Duodenal mucosa (tissue), 2 donors: ENCODE results near the gene EFCAB12.
"Not testable (repeated sequence)": the region's sequence is repeated elsewhere in the genome, so short reads cannot be mapped to it uniquely, and the experiment has no call there.

Experiments
- H3K27ac ChIP-seq: one replicate; pipeline ENCODE4 v1.7.0; 2013; ENCODE audit warnings: low read depth, low read length
- H3K27me3 ChIP-seq, 2 donors: one replicate each; pipeline ENCODE4 v1.7.0; 2013; ENCODE audit warnings: low read length in 2 of 2, control low read depth in 1 of 2; ENCODE audit not compliant: insufficient read depth in 2 of 2, control insufficient read depth in 1 of 2
- H3K36me3 ChIP-seq, 2 donors: one replicate each; pipeline ENCODE4 v1.7.0; 2013; ENCODE audit warnings: low read length in 2 of 2, control low read depth in 1 of 2; ENCODE audit not compliant: insufficient read depth in 2 of 2, control insufficient read depth in 1 of 2
- H3K4me1 ChIP-seq, 2 donors: one replicate each; pipeline ENCODE4 v1.7.0; 2013; ENCODE audit warnings: low read length in 2 of 2, control low read depth in 1 of 2; ENCODE audit not compliant: insufficient read depth in 2 of 2, control insufficient read depth in 1 of 2
- H3K4me3 ChIP-seq, 2 donors: one replicate each; pipeline ENCODE4 v1.7.0; 2013; ENCODE audit warnings: low read length in 2 of 2, low read depth in 1 of 2
- H3K9ac ChIP-seq, 2 donors: one replicate each; pipeline ENCODE4 v1.7.0; 2013; ENCODE audit warnings: low read length in 2 of 2, low read depth in 1 of 2
- H3K9me3 ChIP-seq, 2 donors: one replicate each; pipeline ENCODE4 v1.7.0; 2013; ENCODE audit warnings: low read length in 2 of 2, control low read depth in 1 of 2; ENCODE audit not compliant: control insufficient read depth in 1 of 2

EFCAB12 gene

GRCh38 chr3:129413687-129414506 lies 14.5 kb downstream of the EFCAB12 start:
- H3K9me3 ChIP-seq: no peaks in the 10 kb centered on the region
- no peaks in the 10 kb centered on the region for H3K36me3 ChIP-seq
- H3K4me1 ChIP-seq: peaks cover 20 to 24% of the 10 kb centered on the region in 2 donors
- peak overlapping the region; percentile 34 for H3K27ac ChIP-seq
- no peaks in the 10 kb centered on the region for H3K27me3 ChIP-seq
- H3K9ac ChIP-seq: no peak overlapping the region
- H3K4me3 ChIP-seq: peak overlapping the region; percentile 3 to 27

- H3K9ac ChIP-seq, H3K4me3 ChIP-seq, H3K9me3 ChIP-seq, H3K27ac ChIP-seq, H3K27me3 ChIP-seq, H3K36me3 ChIP-seq: not testable (repeated sequence)
- peaks cover 20 to 24% of the 10 kb centered on the region in 2 donors for H3K4me1 ChIP-seq
These were observed 15.2 kb downstream of the EFCAB12 start for GRCh38 chr3:129413238-129413637.

- H3K9ac ChIP-seq: no peak overlapping the region
- no peak overlapping the region for H3K27ac ChIP-seq
These were observed 15.8 kb downstream of the EFCAB12 start for GRCh38 chr3:129412542-129413198.

GRCh38 chr3:129410971-129411370 lies 17.5 kb downstream of the EFCAB12 start:
- Histone ChIP-seq H3K27me3 (no peaks in the 10 kb centered on the region), H3K9me3 (no peaks in the 10 kb centered on the region), H3K36me3 (no peaks in the 10 kb centered on the region), H3K4me3 (no peak overlapping the region), H3K4me1 (peaks cover 20 to 24% of the 10 kb centered on the region in 2 donors), H3K27ac (no peak overlapping the region), H3K9ac (no peak overlapping the region)

More at GRCh38 chr3:129412542-129413198, 15.8 kb downstream of the EFCAB12 start:
- H3K4me1 ChIP-seq: peaks cover 20 to 24% of the 10 kb centered on the region in 2 donors
- H3K9me3 ChIP-seq: no peaks in the 10 kb centered on the region
- no peaks in the 10 kb centered on the region for H3K27me3 ChIP-seq
- H3K36me3 ChIP-seq: no peaks in the 10 kb centered on the region
- H3K4me3 ChIP-seq: no peak overlapping the region

- Histone ChIP-seq H3K27me3 (no peaks in the 10 kb centered on the region), H3K4me3 (no peak overlapping the region), H3K9me3 (no peaks in the 10 kb centered on the region), H3K9ac (no peak overlapping the region), H3K27ac (no peak overlapping the region), H3K36me3 (no peaks in the 10 kb centered on the region), H3K4me1 (peaks cover 20 to 21% of the 10 kb centered on the region in 2 donors)
These were observed 18.9 kb downstream of the EFCAB12 start for GRCh38 chr3:129409541-129409940.

GRCh38 chr3:129404610-129405009 lies 23.8 kb downstream of the EFCAB12 start:
- no peaks in the 10 kb centered on the region for H3K27me3 ChIP-seq
- no peak overlapping the region for H3K9ac ChIP-seq
- no peak overlapping the region for H3K27ac ChIP-seq

GRCh38 chr3:129404130-129404529 lies 24.3 kb downstream of the EFCAB12 start:
- Histone ChIP-seq H3K4me3 (no peak overlapping the region), H3K4me1 (peaks cover 0 to 5% of the 10 kb centered on the region in 2 donors), H3K27ac (no peak overlapping the region), H3K27me3 (no peaks in the 10 kb centered on the region), H3K36me3 (no peaks in the 10 kb centered on the region), H3K9ac (no peak overlapping the region), H3K9me3 (no peaks in the 10 kb centered on the region)

More at GRCh38 chr3:129404610-129405009, 23.8 kb downstream of the EFCAB12 start:
- Histone ChIP-seq H3K9me3 (no peaks in the 10 kb centered on the region), H3K4me3 (no peak overlapping the region), H3K36me3 (no peaks in the 10 kb centered on the region), H3K4me1 (peaks cover 0 to 5% of the 10 kb centered on the region in 2 donors)

GRCh38 chr3:129403450-129403849 lies 25.0 kb downstream of the EFCAB12 start:
- no peaks in the 10 kb centered on the region for H3K27me3 ChIP-seq
- H3K27ac ChIP-seq: no peak overlapping the region
- H3K9me3 ChIP-seq: no peaks in the 10 kb centered on the region
- H3K4me3 ChIP-seq: no peak overlapping the region
- no peak overlapping the region for H3K9ac ChIP-seq
- no peaks in the 10 kb centered on the region for H3K36me3 ChIP-seq
- H3K4me1 ChIP-seq: peaks cover under 1 to 10% of the 10 kb centered on the region in 2 donors

- Histone ChIP-seq H3K27ac (no peak overlapping the region), H3K9me3 (no peaks in the 10 kb centered on the region), H3K4me3 (no peak overlapping the region), H3K4me1 (peaks cover 9 to 18% of the 10 kb centered on the region in 2 donors), H3K27me3 (no peaks in the 10 kb centered on the region), H3K9ac (no peak overlapping the region), H3K36me3 (no peaks in the 10 kb centered on the region)
These were observed 25.8 kb downstream of the EFCAB12 start for GRCh38 chr3:129402616-129403015.

- H3K4me3 ChIP-seq: no peak overlapping the region
- no peak overlapping the region for H3K27ac ChIP-seq
- H3K27me3 ChIP-seq: no peaks in the 10 kb centered on the region
- H3K4me1 ChIP-seq: peaks cover 12 to 22% of the 10 kb centered on the region in 2 donors
- H3K36me3 ChIP-seq: no peaks in the 10 kb centered on the region
- no peaks in the 10 kb centered on the region for H3K9me3 ChIP-seq
- no peak overlapping the region for H3K9ac ChIP-seq
These were observed 26.2 kb downstream of the EFCAB12 start for GRCh38 chr3:129402210-129402609.
